Measurements from ENCODE around the gene LAMTOR5.
"Not testable (repeated sequence)": the region's sequence is repeated elsewhere in the genome, so short reads cannot be mapped to it uniquely, and the experiment has no call there.

The LAMTOR5 gene

DNA sequence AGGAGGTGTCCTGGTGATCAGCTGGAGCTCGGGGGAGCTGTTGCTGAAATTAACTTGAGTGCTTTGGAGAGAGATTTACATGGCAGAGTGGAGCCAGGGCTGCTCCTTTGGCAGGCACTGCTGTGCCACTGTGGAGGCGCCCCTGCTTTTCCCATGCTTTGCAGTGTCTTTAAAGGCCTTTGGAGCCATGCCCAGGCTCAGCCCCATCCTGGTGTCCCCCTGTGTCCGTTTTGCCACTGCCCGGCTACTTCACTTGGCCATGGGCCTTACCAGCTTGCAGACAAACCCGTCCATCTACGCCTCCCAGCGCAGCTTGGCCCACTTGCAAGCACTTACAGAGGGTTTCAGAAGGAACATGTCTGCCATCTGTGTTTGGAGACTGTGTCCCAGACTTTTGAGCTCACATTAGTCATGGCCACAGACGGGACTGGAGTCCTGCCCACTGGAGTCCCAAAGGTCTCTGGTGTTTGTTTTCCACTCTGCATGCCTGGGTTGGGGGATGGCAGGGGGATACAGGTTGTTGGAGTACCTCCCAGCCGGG lies 18.2 kb upstream of the LAMTOR5 start:
- Histone ChIP-seq H3K36me3 (ENCODE audit: insufficient read depth, low read length) (no peaks in the 10 kb centered on the region), H3K4me3 (ENCODE audit: low read length) (no peak overlapping the region), H3K27me3 (ENCODE audit: insufficient read depth, low read length) (no peaks in the 10 kb centered on the region), H3K4me1 (ENCODE audit: insufficient read depth, low read length) (no peaks in the 10 kb centered on the region), H3K9me3 (ENCODE audit: insufficient read depth, low read depth, low read length) (0 out of 2 replicates have a peak, but pooled peaks cover 6% of the 10 kb centered on the region), H3K9ac (ENCODE audit: low read depth, low read length) (no peak overlapping the region), H3K27ac (ENCODE audit: low read depth, low read length) (no peak overlapping the region)
- 82% methylated on average over 9 of the region's 9 CpGs for WGBS

DNA sequence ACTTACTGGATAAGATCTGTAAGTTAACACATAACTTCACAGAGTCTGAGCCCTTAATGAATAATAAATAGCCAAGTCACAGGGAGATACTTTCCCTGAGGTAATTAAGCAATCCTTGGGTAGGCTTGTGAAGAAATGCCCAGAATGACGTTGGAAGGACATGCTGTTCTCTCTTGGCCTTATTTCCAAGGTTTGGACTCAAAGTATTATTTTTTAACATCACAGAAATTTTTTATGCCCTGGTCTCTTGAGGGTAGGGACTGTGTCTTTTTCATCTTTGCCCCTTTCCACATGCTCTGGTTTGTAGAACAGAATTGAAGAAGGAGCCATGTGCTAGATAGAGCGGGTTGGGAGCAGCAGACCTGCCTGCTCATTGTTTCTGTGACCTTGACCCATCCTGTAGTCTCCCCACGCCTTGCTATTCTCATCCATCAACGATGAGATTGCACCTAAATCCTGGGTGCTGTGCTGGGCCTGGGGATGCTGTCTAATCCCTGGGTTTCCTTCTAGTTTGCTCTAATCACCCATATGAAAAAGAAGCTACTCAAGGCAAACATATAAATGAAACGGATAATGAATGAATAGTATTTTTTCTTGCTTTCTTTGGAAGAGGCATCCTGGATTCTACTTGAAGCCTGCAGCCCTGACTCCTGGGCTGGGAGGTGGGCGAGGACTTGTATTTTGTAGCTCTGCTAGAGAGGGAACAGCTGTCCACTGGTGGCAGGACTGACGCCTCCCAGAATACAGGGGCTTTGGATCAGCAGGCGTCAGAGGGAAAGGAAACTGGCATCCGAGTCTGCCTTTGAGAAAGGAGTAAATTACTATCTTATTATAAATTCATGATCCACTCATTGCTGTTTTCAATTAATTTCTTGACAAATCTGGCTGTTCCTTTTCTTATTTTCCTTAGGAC lies 17.5 kb upstream of the LAMTOR5 start:
- 92% methylated on average over 8 of the region's 9 CpGs for WGBS
- no peak overlapping the region for H3K4me3 ChIP-seq (ENCODE audit: low read length)

DNA sequence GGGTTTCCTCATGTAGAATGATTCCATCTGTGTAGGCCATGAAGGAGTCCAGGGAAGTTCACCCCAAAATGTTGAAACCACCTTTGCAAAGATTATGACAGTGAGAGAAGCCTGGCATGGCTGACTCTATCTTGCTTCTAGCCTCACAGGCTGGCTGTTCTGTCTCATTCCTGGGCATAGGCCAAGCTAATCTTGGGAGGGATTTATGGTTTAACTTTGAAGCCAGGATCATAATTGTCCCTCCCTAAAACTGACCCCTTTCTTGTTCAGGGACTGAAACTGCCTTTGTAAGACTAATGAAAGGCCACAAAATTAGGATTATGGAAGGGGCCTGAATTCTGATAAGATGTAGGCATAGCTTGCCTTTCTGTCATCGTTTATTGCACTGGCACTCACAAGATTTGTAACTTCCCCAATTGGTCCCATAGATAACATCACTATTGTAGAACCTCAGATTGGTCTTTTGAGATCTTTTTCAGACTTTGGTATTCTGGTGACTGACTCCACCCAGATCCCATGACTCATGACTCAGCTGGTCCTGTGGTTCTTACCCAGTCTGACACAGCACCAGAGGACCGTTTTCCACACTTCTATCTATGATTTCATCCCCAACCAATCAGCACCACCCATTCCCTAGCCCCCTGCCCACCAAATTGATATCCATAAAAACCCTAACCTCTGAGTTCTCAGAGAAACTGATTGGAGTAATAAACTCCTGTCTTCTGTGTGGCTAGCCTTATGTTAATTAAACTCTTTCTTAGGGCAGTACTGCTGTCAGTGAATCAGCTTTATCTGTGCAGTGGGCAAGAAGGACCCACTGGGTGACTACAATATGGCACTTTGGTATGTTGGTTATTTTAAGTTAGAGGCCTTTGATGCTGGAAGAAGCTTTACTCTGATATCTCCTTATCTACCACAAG lies 13.6 kb upstream of the LAMTOR5 start:
- no peaks in the 10 kb centered on the region for H3K36me3 ChIP-seq (ENCODE audit: insufficient read depth, low read length)
- H3K27me3 ChIP-seq (ENCODE audit: insufficient read depth, low read length) = no peaks in the 10 kb centered on the region
- H3K4me3 ChIP-seq (ENCODE audit: low read length) = no peak overlapping the region
- 0 out of 2 replicates have a peak, but pooled peaks cover 6% of the 10 kb centered on the region for H3K9me3 ChIP-seq (ENCODE audit: insufficient read depth, low read depth, low read length)
- H3K4me1 ChIP-seq (ENCODE audit: insufficient read depth, low read length) = no peaks in the 10 kb centered on the region
- no peak overlapping the region for H3K27ac ChIP-seq (ENCODE audit: low read depth, low read length)
- H3K9ac ChIP-seq (ENCODE audit: low read depth, low read length) = no peak overlapping the region
- WGBS = 92% methylated on average over 2 of the region's 2 CpGs

More for the DNA sequence above, 17.5 kb upstream of the LAMTOR5 start:
- 0 out of 2 replicates have a peak, but pooled peaks cover 6% of the 10 kb centered on the region for H3K9me3 ChIP-seq (ENCODE audit: insufficient read depth, low read depth, low read length)
- H3K36me3 ChIP-seq (ENCODE audit: insufficient read depth, low read length) = no peaks in the 10 kb centered on the region
- no peaks in the 10 kb centered on the region for H3K27me3 ChIP-seq (ENCODE audit: insufficient read depth, low read length)
- no peak overlapping the region for H3K9ac ChIP-seq (ENCODE audit: low read depth, low read length)
- no peaks in the 10 kb centered on the region for H3K4me1 ChIP-seq (ENCODE audit: insufficient read depth, low read length)
- no peak overlapping the region for H3K27ac ChIP-seq (ENCODE audit: low read depth, low read length)

DNA sequence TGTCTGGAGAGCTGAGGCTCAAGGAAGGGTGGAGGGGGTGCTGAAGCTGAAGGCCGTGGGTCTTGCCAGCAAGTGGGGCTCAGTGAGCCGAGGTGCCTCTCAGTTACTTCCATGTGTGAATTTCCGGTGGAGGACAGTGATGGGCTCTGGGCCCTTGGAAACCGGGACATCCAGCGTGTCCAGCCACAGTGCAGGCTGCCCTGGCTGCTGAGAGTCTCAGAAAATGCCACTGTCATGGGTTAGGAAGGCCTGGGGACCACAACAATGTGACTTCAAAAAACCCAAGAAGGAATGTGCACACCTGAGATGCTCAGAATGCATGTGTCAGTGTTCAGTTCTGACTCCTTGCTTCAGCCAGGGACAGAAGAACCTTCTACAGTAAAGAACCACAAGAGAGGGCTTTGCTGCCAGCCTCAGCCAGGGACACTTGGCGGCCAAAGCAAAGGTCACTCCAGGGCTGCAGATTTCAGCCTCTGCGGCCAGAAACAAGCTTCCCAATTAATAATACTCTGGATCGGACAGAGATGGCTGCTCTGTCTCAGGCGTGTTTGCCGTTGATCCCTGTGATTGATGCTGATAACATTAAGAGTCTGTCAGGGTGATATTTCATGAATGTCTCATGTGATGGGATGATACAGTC lies 12.6 kb upstream of the LAMTOR5 start:
- Histone ChIP-seq H3K9ac (ENCODE audit: low read depth, low read length) (no peak overlapping the region), H3K27me3 (ENCODE audit: insufficient read depth, low read length) (no peaks in the 10 kb centered on the region), H3K9me3 (ENCODE audit: insufficient read depth, low read depth, low read length) (0 out of 2 replicates have a peak, but pooled peaks cover 6% of the 10 kb centered on the region), H3K4me3 (ENCODE audit: low read length) (no peak overlapping the region), H3K36me3 (ENCODE audit: insufficient read depth, low read length) (no peaks in the 10 kb centered on the region), H3K4me1 (ENCODE audit: insufficient read depth, low read length) (no peaks in the 10 kb centered on the region), H3K27ac (ENCODE audit: low read depth, low read length) (no peak overlapping the region)
- WGBS = 95% methylated on average over 10 of the region's 10 CpGs

DNA sequence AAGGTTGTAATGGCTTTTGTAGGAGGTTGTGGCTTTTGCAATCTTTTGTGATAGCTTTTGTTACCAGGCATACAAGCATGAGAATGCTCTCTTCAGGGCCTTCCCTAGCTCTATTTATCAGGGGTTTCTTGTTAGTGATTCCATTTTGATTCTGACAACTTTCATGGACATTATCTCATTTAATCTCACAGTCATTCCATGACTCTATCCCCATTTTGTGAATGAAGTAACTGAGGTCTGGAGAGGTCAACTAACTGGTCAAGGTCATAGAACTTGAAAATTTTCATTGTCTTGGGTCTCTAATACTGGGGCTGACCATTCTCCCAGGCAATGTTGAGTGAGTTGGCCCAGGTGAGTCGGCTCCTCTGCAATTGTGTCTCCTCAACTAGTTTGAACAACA lies 11.2 kb upstream of the LAMTOR5 start:
- 88% methylated on average over 1 of the region's 1 CpG for WGBS
- Histone ChIP-seq H3K9ac (ENCODE audit: low read depth, low read length) (no peak overlapping the region), H3K27ac (ENCODE audit: low read depth, low read length) (no peak overlapping the region), H3K4me1 (ENCODE audit: insufficient read depth, low read length) (no peaks in the 10 kb centered on the region), H3K4me3 (ENCODE audit: low read length) (no peak overlapping the region), H3K27me3 (ENCODE audit: insufficient read depth, low read length) (no peaks in the 10 kb centered on the region), H3K36me3 (ENCODE audit: insufficient read depth, low read length) (no peaks in the 10 kb centered on the region), H3K9me3 (ENCODE audit: insufficient read depth, low read depth, low read length) (0 out of 2 replicates have a peak, but pooled peaks cover 6% of the 10 kb centered on the region)

DNA sequence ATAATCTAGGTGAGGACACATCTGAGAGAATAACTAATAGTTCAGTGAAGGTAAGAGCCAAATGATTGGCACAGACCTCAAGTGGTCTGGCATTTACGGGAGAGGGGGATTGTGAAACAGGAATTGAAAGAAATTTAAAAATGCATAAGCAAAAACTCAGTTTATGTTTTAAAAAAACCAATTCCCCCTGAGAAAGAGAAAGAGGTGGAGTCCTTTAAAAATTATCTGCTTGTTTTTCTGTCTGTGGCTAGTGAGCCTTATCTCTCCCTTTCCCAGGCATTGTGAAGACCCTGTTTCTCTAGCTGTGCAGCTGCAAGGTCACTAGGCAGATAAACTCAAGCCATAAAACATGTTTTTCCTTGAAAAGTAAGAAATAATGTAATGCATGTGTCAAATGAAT lies 5.6 kb upstream of the LAMTOR5 start:
- H3K27ac ChIP-seq (ENCODE audit: low read depth, low read length); H3K4me3 ChIP-seq (ENCODE audit: low read length); H3K27me3 ChIP-seq (ENCODE audit: insufficient read depth, low read length); H3K4me1 ChIP-seq (ENCODE audit: insufficient read depth, low read length); H3K36me3 ChIP-seq (ENCODE audit: insufficient read depth, low read length); H3K9ac ChIP-seq (ENCODE audit: low read depth, low read length); H3K9me3 ChIP-seq (ENCODE audit: insufficient read depth, low read depth, low read length): not testable (repeated sequence)
- WGBS = 86% methylated on average over 1 of the region's 1 CpG

DNA sequence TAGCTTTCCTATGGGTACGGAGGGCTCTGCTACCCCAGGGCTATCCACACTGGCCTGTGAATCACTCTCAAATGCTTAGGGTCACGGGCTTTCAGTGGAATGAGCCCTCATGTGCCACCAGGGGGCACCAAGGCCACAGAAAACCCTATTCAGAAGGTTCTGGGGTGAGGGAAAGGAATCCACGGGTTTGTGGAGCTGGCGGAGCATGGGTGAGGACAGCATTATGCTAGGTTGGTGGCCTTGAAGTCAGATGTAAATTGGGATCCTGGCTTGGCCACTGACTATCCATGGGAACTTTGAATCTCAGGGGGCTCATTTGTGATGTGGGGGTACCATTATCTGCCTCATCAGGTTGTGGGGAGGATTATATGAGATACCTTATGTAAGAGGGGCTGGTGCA lies 5.1 kb upstream of the LAMTOR5 start:
- no peak overlapping the region for H3K9ac ChIP-seq (ENCODE audit: low read depth, low read length)
- H3K27ac ChIP-seq (ENCODE audit: low read depth, low read length) = no peak overlapping the region
- WGBS = 40% methylated on average over 4 of the region's 4 CpGs
- no peaks in the 10 kb centered on the region for H3K9me3 ChIP-seq (ENCODE audit: insufficient read depth, low read depth, low read length)
- no peaks in the 10 kb centered on the region for H3K27me3 ChIP-seq (ENCODE audit: insufficient read depth, low read length)
- no peaks in the 10 kb centered on the region for H3K36me3 ChIP-seq (ENCODE audit: insufficient read depth, low read length)
- no peaks in the 10 kb centered on the region; the same call in 1 of the 2 replicates for H3K4me1 ChIP-seq (ENCODE audit: insufficient read depth, low read length)
- no peak overlapping the region for H3K4me3 ChIP-seq (ENCODE audit: low read length)

DNA sequence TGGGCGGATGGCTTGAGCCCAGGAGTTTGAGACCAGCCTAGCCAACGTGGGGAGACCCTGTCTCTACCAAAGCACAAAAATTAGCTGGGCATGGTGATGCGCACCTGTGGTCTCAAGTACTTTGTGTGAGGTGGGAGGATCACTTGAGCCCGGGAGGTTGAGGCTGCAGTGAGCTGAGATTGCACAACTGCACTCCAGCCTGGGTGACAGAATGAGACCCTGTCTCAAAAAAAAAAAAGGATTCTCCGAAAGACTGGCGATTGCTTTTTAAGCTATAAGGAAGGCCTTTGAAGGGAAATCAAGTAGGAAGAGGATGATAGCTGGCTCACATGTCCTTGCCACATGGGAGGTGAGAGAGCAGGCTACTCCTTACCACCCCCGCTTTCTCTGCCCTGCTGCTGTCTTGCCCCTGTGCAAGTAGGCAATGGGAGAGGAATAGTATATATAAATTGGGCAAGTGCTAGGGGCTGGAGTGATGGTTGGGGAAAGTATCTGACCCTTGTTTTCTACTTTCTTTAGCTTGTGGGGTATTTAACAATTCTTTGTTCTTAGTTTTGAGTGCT lies 3.8 kb upstream of the LAMTOR5 start:
- Histone ChIP-seq H3K4me1 (ENCODE audit: insufficient read depth, low read length) (no peaks in the 10 kb centered on the region; the same call in 1 of the 2 replicates), H3K36me3 (ENCODE audit: insufficient read depth, low read length) (no peaks in the 10 kb centered on the region), H3K27me3 (ENCODE audit: insufficient read depth, low read length) (no peaks in the 10 kb centered on the region), H3K4me3 (ENCODE audit: low read length) (no peak overlapping the region), H3K9me3 (ENCODE audit: insufficient read depth, low read depth, low read length) (no peaks in the 10 kb centered on the region), H3K9ac (ENCODE audit: low read depth, low read length) (no peak overlapping the region), H3K27ac (ENCODE audit: low read depth, low read length) (no peak overlapping the region)
- WGBS = 81% methylated on average over 7 of the region's 7 CpGs

DNA sequence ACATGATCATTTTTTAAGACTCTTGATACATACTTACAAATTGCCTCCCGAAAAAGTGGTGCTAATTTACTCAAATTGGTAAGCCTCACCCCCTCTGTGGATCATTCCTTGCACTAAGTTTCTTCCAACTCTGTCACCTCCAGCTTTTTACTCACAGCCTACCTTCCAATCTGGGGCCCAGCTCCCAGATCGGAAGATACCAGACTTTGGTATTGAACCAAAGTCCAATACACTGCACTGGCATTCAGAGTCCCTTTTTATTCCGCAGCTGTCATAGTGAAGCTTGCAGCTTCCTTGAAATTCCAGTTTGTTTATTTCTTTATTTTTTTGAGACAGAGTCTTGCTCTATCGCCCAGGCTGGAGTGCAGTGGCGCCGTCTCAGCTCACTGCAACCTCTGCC lies 1.8 kb upstream of the LAMTOR5 start:
- Histone ChIP-seq H3K27ac (ENCODE audit: low read depth, low read length) (no peak overlapping the region), H3K4me1 (ENCODE audit: insufficient read depth, low read length) (no peaks in the 10 kb centered on the region; the same call in 1 of the 2 replicates), H3K9me3 (ENCODE audit: insufficient read depth, low read depth, low read length) (no peaks in the 10 kb centered on the region), H3K9ac (ENCODE audit: low read depth, low read length) (no peak overlapping the region), H3K4me3 (ENCODE audit: low read length) (no peak overlapping the region), H3K27me3 (ENCODE audit: insufficient read depth, low read length) (no peaks in the 10 kb centered on the region), H3K36me3 (ENCODE audit: insufficient read depth, low read length) (peaks cover 14% of the 10 kb centered on the region)
- 97% methylated on average over 6 of the region's 6 CpGs for WGBS

DNA sequence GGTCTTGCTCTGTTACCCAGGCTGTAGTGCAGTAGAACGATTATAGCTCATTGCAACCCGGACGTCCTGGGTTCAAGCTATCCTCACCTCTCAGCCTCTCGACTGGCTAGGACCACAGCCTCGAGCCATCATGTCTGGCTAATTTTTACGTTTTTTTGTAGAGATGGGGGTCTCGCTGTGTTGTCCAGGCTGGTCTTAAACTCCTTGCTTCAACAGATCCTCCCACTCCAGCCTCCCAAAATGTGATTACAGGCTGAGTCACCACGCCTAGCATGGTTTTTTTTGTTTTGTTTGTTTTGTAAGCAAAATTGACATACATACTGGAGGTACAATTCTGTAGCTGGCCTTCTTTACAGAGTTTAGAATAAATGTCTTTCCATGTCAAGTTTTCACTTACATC lies 994 bp upstream of the LAMTOR5 start:
- H3K9ac ChIP-seq (ENCODE audit: low read depth, low read length) = no peak overlapping the region
- no peaks in the 10 kb centered on the region for H3K9me3 ChIP-seq (ENCODE audit: insufficient read depth, low read depth, low read length)
- 92% methylated on average over 8 of the region's 8 CpGs for WGBS
- H3K27ac ChIP-seq (ENCODE audit: low read depth, low read length) = no peak overlapping the region
- peak overlapping the region; percentile 80 for H3K4me3 ChIP-seq (ENCODE audit: low read length)
- H3K27me3 ChIP-seq (ENCODE audit: insufficient read depth, low read length) = no peaks in the 10 kb centered on the region
- peaks cover 22% of the 10 kb centered on the region for H3K36me3 ChIP-seq (ENCODE audit: insufficient read depth, low read length)
- no peaks in the 10 kb centered on the region; the same call in 1 of the 2 replicates for H3K4me1 ChIP-seq (ENCODE audit: insufficient read depth, low read length)

All from HUES64 (cell line).